NCI-H2196 treated with DMSO at 0.1 percent for 48 hours (cell line): ENCODE data around the gene LRRC3.
"Not testable (repeated sequence)": the region's sequence is repeated elsewhere in the genome, so short reads cannot be mapped to it uniquely, and the experiment has no call there.

Experiments
- DNase-seq: peaks from one replicate; lab custom pipeline; 2025; ENCODE audit not compliant: unreplicated experiment; lab: John Stamatoyannopoulos, UW

LRRC3 gene

DNA sequence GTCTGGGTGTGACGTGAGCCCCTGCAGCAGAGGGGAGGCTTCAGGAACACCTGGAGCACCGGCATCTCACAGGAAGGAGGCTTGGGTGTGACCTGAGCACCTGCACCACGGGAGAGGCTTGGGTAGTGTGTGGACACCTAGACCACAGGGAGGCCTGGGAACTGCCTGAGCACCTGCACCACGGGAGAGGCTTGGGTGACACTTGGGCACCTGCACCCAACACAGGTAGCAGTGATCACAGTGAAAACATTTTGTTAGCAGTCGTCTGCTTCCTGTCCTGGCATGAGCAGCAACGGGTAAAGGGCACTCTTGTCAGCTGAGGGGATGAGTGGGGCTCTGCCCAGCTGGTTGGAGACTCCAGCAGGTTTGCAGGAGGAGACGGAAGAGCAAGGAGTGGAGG, 22.4 kb downstream of the LRRC3 start:
- no peak for DNase-seq

GRCh38 chr21:44478124-44478800, 23.0 kb downstream of the LRRC3 start:
- no peak for DNase-seq

DNA sequence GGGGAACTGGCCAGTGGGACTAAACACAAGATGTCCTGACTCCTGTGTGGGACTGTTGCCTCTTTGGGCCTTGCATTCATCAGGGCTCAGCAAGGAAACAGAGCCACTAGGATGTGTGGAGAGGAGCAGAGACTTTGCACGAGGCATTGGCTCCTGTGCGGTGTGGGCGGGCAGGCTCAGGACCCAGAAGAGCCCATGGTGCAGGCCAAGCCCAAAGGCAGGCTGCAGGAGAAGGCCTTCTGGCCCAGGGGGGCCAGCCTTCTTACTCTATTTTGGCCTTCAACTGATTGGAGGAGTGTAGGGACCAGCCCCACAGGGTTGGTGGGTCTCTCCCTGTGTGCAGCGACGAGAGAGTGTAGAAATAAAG, 23.5 kb downstream of the LRRC3 start:
- no peak for DNase-seq

DNA sequence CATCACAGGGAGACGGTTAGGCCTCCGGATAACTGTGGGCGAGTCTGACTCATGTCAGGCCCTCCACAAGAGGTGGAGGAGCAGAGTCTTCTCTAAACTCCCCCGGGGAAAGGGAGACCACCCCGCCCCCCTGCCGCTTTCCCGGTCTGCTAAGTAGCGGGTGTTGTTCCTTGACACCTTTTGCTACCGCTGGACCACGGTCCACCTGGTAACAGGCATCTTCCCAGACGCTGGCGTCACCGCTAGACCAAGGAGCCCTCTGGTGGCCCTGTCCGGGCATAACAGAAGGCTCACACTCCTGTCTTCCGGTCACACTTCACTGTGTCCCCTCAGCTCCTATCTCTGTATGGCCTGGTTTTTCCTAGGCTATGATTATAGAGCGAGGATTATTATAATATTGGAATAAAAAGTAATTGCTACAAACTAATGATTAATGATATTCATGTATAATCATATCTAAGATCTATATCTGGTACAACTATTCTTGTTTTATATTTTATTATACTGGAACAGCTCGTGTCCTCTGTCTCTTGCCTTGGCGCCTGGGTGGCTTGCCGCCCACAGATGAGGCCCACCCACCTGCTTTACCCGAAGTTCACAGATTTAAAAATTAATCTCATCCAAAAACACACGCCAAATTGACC, 24.4 kb downstream of the LRRC3 start:
- DNase-seq: not testable (repeated sequence)

- no peak for DNase-seq
Observed at GRCh38 chr21:44480200-44481053, 25.1 kb downstream of the LRRC3 start.

DNA sequence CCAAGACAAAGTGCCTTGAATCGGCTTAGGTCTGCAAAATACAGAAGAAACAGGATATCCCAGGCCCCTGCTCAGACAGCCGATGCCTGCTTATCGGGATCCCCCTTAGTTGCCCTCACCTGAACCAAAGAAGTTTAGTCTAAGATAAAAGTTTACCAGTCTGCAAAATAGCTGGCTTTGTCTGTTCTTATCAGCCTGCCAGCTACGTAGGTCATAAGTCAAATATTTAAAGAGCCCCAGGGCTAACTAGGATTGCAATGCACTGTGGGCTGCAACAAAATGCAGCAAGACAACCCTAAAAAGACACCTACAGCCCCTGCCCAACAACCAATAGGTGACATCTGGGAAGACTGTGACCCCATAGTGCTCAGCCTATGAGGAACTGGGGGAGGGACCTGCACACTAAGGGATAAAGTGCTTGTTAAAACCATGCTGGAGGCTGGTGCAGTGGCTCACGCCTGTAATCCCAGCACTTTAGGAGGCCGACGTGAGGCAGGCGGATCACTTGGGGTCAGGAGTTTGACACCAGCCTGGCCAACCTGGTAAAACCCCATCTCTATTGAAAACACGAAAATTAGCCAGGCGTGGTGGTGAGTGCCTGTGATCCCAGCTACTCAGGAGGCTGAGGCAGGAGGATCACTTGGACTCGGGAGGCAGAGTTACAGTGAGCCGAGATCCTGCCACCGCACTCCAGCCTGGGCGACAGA, 27.4 kb downstream of the LRRC3 start:
- no peak for DNase-seq

- DNase-seq: no peak
Observed at GRCh38 chr21:44483288-44484237, 28.3 kb downstream of the LRRC3 start.

GRCh38 chr21:44484498-44485253, 29.4 kb downstream of the LRRC3 start:
- DNase-seq: no peak

DNA sequence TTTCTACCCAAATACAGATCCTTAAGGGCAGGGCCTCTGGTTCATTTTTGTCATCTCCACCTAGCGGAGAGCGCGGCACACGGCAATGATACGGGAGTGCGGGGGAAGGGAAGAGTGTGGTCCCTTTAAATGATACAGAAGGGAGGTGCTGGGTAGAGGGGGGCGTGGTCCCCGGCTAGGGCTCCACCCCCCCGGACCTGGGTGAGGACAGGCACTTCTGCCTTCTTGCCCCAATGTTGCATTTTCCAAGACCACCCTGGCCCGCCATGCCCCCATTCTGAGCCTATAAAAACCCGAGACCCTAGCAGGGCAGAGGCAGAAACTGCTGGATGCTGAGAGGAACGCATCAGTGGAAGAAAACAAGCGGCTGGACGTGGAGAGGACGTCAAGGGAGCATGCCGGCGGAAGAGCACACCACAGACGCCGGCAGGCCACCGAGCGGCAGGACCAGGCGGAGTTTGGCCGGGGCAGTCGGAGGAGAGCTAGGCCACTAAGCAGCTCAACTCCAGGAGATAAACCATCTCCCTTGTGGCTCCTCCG, 30.0 kb downstream of the LRRC3 start:
- DNase-seq: no peak

DNA sequence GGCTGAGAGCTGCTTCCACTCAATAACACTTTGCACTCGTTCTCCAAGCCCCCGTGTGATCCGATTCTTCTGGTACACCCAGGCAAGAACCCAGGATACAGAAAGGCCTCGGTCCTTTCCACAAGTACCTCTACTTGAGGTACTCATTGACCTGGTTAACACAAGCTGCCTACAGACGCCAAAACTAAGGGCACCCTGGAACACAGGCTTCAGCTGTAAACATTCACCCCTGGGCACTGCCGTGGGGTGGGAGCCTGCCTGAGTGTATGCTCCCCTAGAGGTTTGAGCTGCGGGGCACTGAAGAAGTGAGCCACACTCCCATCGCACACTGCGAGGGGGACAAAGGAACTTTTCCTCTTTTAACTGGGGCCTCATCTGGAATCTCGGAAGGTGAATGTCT, 30.5 kb downstream of the LRRC3 start:
- no peak for DNase-seq

GRCh38 chr21:44486302-44486701, 31.0 kb downstream of the LRRC3 start:
- no peak for DNase-seq

GRCh38 chr21:44487831-44488230, 32.5 kb downstream of the LRRC3 start:
- no peak for DNase-seq

DNA sequence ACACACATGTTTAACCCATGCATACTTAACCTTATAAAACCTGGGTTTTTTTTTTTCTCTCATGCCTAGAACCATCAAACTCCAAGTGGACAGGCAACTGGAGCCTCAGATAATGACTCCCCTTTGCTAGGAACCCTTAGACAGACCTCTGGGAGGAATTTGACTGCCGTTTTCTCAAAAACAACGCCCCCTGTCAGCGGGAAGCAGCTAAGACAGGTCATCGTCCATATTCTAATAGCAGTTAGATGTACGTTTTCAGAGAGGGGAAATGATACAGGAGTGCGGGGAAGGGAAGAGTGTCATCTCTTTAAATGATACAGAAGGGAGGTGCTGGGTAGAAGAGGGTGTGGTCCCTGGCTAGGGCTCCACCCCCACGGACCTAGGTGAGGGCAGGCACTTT, 34.7 kb downstream of the LRRC3 start:
- no peak for DNase-seq

- DNase-seq: no peak
Observed at GRCh38 chr21:44490405-44490804, 35.1 kb downstream of the LRRC3 start.

DNA sequence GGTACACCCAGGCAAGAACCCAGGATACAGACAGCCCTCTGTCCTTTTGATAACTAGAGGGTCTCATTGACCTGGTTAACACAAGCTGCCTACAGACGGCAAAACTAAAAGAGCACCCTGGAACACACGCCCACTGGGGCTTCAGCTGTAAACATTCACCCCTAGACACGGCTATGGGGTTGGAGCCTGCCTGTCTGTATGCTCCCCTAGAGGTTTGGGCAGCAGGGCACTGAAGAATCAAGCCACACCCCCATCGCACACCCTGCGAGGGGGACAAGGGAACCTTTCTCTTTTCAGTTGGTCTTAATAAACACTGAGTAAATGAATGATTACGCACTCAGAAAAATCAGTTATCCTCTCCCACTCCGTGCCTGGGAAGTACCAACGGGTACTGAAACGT, 35.5 kb downstream of the LRRC3 start:
- no peak for DNase-seq

GRCh38 chr21:44492567-44493385, 37.5 kb downstream of the LRRC3 start:
- DNase-seq: no peak

- DNase-seq: no peak
Observed at GRCh38 chr21:44494418-44494817, 39.1 kb downstream of the LRRC3 start.

DNA sequence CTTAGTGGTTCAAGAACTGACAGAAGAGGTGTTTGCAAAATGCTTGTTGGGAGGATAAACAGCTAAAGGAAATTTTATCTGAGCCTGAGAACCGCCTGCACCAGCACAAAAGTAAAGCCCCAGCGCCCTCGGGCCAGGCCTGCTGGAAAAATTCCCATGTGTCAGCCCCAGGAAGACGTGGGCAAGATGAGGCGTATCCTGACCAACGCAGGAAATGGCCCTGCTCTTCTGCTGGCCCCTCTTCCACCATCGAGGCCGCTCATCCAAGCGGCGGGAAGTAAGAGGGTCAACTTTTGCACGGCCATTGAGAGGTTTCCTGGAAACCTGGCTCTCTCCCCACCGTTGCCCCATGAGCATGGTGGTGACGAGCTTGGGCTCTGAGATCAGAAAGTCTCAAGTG, 39.6 kb downstream of the LRRC3 start:
- DNase-seq: no peak
